Thyroid gland (tissue), 4 donors: Measurements from ENCODE around the gene OR6Y1.

Experiments used
- CTCF ChIP-seq, 6 experiments: fragments of 200-600 bp in 3 of 6; fragments of 450-650 bp in 3 of 6; sonication (generic) in 3 of 6; IDR thresholded peaks; one replicate each; pipeline ENCODE4 v1.5.1; 2016 to 2019; ENCODE audit warnings: antibody characterized with exemption in 6 of 6, mild to moderate bottlenecking in 2 of 6, inconsistent platforms in 1 of 6, moderate library complexity in 1 of 6
- POLR2A ChIP-seq, 2 donors: fragments of 450-650 bp; IDR thresholded peaks; one replicate each; pipeline ENCODE4 v1.6.1; 2017; ENCODE audit warnings: antibody characterized with exemption in 2 of 2, mild to moderate bottlenecking in 2 of 2, moderate library complexity in 1 of 2

GRCh38 chr1:158506369-158506987 lies 47.7 kb downstream of the OR6Y1 start:
- TF ChIP-seq POLR2A (IDR thresholded peaks at IDR 0.05): no peak
- peak in 1 of 6 experiments; percentile 5 for TF ChIP-seq CTCF (IDR thresholded peaks at IDR 0.05)
